ENCODE results near the gene ZNF366. TPM values are rescaled to one million over a fixed set of nuclear protein-coding genes. Genes with fewer than 3 reads are reported as not detected.

Gene ZNF366
- total RNA-seq, 1 donor from 2014 or later, result 0.94 TPM

- DNase-seq, result no peak
These were observed 11.9 kb upstream of the ZNF366 start for GRCh38 chr5:72519111-72519510.

GRCh38 chr5:72518001-72518683, 10.9 kb upstream of the ZNF366 start:
- DNase-seq, result no peak

GRCh38 chr5:72516916-72517315, 9.7 kb upstream of the ZNF366 start:
- no peak for DNase-seq

GRCh38 chr5:72515211-72515610, 8.0 kb upstream of the ZNF366 start:
- DNase-seq, result no peak

- no peak for DNase-seq
These were observed 5.3 kb upstream of the ZNF366 start for GRCh38 chr5:72512593-72512860.

GRCh38 chr5:72511774-72512592, 4.8 kb upstream of the ZNF366 start:
- DNase-seq, result no peak

- no peak for DNase-seq
These were observed 4.2 kb upstream of the ZNF366 start for GRCh38 chr5:72511366-72511765.

GRCh38 chr5:72510610-72511181, 3.5 kb upstream of the ZNF366 start:
- peak; percentile 50 for DNase-seq

GRCh38 chr5:72509401-72509800, 2.2 kb upstream of the ZNF366 start:
- peak; percentile 32 for DNase-seq

GRCh38 chr5:72508241-72509170, 1.3 kb upstream of the ZNF366 start:
- DNase-seq, result no peak

- DNase-seq, result no peak
These were observed 663 bp upstream of the ZNF366 start for GRCh38 chr5:72507907-72508238.

GRCh38 chr5:72506158-72506549, 1.1 kb downstream of the ZNF366 start:
- no peak for DNase-seq

GRCh38 chr5:72505539-72506157, 1.6 kb downstream of the ZNF366 start:
- no peak for DNase-seq

- no peak for DNase-seq
These were observed 2.2 kb downstream of the ZNF366 start for GRCh38 chr5:72505016-72505415.

GRCh38 chr5:72503888-72504491, 3.2 kb downstream of the ZNF366 start:
- no peak for DNase-seq

- no peak for DNase-seq
These were observed 5.7 kb downstream of the ZNF366 start for GRCh38 chr5:72501488-72501887.

GRCh38 chr5:72499730-72500129, 7.5 kb downstream of the ZNF366 start:
- DNase-seq, result no peak

- DNase-seq, result no peak
These were observed 8.1 kb downstream of the ZNF366 start for GRCh38 chr5:72499090-72499489.

GRCh38 chr5:72498284-72498683, 8.9 kb downstream of the ZNF366 start:
- no peak for DNase-seq

GRCh38 chr5:72497823-72498222, 9.4 kb downstream of the ZNF366 start:
- DNase-seq, result no peak

- no peak for DNase-seq
These were observed 11.8 kb downstream of the ZNF366 start for GRCh38 chr5:72495410-72495809.

- DNase-seq, result no peak
These were observed 12.5 kb downstream of the ZNF366 start for GRCh38 chr5:72494623-72495124.
